GM10248 (cell line): ENCODE results near the gene COG2.
"Not testable (repeated sequence)": the region's sequence is repeated elsewhere in the genome, so short reads cannot be mapped to it uniquely, and the experiment has no call there.

ENCODE experiments used
- CTCF ChIA-PET: fragments of 300-600 bp; sonication (Branson Sonifier 250); formaldehyde crosslinking; extraction: SDS; loops from one replicate; lab custom pipeline; 2021; ENCODE audit warnings: antibody characterized with exemption; lab: Yijun Ruan, JAX
- POLR2A ChIA-PET: fragments of 350-650 bp; sonication (Branson Sonifier 250); formaldehyde crosslinking; extraction: SDS; loops from one replicate; lab custom pipeline; 2020; ENCODE audit warnings: antibody characterized with exemption; lab: Yijun Ruan, JAX
- DNase-seq: peaks from one replicate; pipeline ENCODE4 v3.0.0; 2012; ENCODE audit errors: extremely low spot score
- TF ChIP-seq, protein P1 (sequence below): IDR thresholded peaks from 2 replicates; pipeline ENCODE4 v1.5.1; 2012; ENCODE audit warnings: mild to moderate bottlenecking, low read depth; ENCODE audit errors: extremely low read depth, missing control alignments, control extremely low read depth

COG2 gene

GRCh38 chr1:230599926-230600656 lies 42.2 kb upstream of the COG2 start:
- TF ChIP-seq, protein P1, sequence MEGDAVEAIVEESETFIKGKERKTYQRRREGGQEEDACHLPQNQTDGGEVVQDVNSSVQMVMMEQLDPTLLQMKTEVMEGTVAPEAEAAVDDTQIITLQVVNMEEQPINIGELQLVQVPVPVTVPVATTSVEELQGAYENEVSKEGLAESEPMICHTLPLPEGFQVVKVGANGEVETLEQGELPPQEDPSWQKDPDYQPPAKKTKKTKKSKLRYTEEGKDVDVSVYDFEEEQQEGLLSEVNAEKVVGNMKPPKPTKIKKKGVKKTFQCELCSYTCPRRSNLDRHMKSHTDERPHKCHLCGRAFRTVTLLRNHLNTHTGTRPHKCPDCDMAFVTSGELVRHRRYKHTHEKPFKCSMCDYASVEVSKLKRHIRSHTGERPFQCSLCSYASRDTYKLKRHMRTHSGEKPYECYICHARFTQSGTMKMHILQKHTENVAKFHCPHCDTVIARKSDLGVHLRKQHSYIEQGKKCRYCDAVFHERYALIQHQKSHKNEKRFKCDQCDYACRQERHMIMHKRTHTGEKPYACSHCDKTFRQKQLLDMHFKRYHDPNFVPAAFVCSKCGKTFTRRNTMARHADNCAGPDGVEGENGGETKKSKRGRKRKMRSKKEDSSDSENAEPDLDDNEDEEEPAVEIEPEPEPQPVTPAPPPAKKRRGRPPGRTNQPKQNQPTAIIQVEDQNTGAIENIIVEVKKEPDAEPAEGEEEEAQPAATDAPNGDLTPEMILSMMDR: no peak
- ChIA-PET CTCF (interaction anchor here (1.3 kb wide), 1 partner anchor 19 kb away, joined by 3 read pairs; no protein-coding TSS in a partner anchor), POLR2A (no interaction called here)
- DNase-seq: no peak

GRCh38 chr1:230600657-230601400 lies 41.5 kb upstream of the COG2 start:
- DNase-seq, POLR2A ChIA-PET, CTCF ChIA-PET: not testable (repeated sequence)

DNA sequence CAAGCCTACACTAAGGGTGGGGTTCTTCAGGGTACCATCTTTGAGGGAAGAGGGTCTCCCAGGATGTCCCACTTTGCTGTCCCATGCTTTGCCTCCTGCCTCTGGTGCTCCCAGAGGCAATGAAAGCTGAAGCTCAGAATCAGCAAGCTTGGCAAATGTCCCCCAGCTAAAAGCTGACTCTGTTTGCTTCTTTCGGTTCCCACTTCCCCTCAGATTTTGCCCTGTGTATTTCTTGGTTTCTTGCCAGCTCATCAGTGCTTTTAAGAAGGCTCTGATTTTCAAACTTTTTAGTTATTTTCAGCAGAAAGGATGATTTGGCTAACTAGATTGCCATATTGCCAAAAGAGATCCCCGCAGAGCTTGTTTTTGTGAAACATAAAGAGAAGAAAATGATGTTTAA lies 33.1 kb upstream of the COG2 start:
- ChIA-PET CTCF (no interaction called here), POLR2A (no interaction called here)
- no peak for DNase-seq
- TF ChIP-seq, protein P1: no peak

DNA sequence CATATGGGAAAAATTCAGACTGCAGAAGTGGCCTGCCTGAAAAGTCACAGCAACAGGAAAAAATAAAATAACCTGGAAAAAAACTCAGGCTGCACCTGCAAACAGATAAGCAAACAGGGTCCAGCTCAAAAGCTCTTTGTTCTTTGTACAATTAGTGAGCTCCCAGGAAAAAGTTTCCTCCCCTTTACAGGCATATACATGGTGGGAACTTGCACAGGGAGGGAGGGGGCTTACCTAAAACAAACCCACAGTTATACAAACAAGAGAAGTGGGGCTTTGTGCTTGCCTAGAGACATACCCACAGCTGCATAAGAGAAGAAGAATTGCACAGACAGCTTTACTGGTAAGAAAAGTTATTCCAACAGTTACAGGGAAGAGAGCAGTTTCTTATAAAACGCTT lies 31.7 kb upstream of the COG2 start:
- ChIA-PET POLR2A (no interaction called here), CTCF (interaction anchor here (3.4 kb wide), 1 partner anchor 32 kb away, joined by 11 read pairs; the partner anchor contains the start of gene COG2)
- no peak for DNase-seq
- TF ChIP-seq, protein P1: no peak

- ChIA-PET POLR2A (no interaction called here), CTCF (interaction anchor here (1.6 to 3.4 kb wide), 2 partner anchors 10 to 31 kb away, joined by 5 to 11 read pairs; partner anchors contain the start of gene COG2)
- TF ChIP-seq, protein P1: no peak
- DNase-seq: no peak
Measured at GRCh38 chr1:230611128-230611877, 31.0 kb upstream of the COG2 start.

DNA sequence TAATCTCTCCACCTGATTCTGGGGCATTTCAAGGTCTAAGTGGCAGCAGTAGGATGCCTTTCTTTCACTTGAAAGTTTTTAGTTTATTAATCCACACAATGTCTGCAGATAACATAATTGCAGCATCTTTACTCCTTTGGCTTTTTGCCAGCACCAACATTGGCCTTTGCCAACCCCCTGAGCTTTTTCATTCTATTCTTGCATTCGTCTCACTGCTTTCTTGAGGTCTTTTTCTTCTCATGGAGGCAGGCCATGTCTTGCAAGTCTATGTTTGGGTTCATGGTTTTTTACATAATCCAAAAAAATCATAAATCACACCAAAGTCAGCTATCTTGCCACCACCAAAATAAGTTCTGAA lies 30.4 kb upstream of the COG2 start:
- DNase-seq: no peak

More for the DNA sequence above, 30.4 kb upstream of the COG2 start:
- POLR2A ChIA-PET: no interaction called here
- CTCF ChIA-PET: interaction anchor here (1.6 to 3.4 kb wide), 2 partner anchors 9 to 31 kb away, joined by 5 to 11 read pairs; partner anchors contain the start of gene COG2
- TF ChIP-seq, protein P1: no peak
